Liver (tissue), 3 donors: Measurements from ENCODE around the gene SF3B1.

Experiments used
- ATF3 ChIP-seq: IDR thresholded peaks from 2 replicates; pipeline ENCODE4 v1.6.1; 2016; ENCODE audit warnings: antibody characterized with exemption
- CTCF ChIP-seq: fragments of 150-350 bp; IDR thresholded peaks from 2 replicates; pipeline ENCODE4 v1.5.1; 2017; ENCODE audit warnings: improper control_type of control experiment, low read depth, low read length; ENCODE audit not compliant: missing input control
- EGR1 ChIP-seq, 2 donors: IDR thresholded peaks; 2 replicates each; pipeline ENCODE4 v1.6.1; 2016 to 2018; ENCODE audit warnings: antibody characterized with exemption in 2 of 2, low read depth in 2 of 2
- HNF4A ChIP-seq, 2 donors: conservative IDR thresholded peaks; 2 replicates each; pipeline ENCODE4 v1.6.1; 2016; ENCODE audit warnings: antibody characterized with exemption in 2 of 2, mild to moderate bottlenecking in 2 of 2
- JUND ChIP-seq, 2 donors: IDR thresholded peaks; 2 replicates each; pipeline ENCODE4 v1.6.1; 2016; ENCODE audit warnings: antibody characterized with exemption in 2 of 2
- NR2F2 ChIP-seq: IDR thresholded peaks from 2 replicates; pipeline ENCODE4 v1.6.1; 2016; ENCODE audit warnings: antibody characterized with exemption
- RAD21 ChIP-seq, 2 donors: IDR thresholded peaks; 2 replicates each; pipeline ENCODE4 v1.6.1; 2016; ENCODE audit warnings: antibody characterized with exemption in 2 of 2, mild to moderate bottlenecking in 2 of 2
- REST ChIP-seq: IDR thresholded peaks from 2 replicates; pipeline ENCODE4 v1.6.1; 2016; ENCODE audit warnings: antibody characterized with exemption, mild to moderate bottlenecking
- RXRA ChIP-seq, 2 donors: IDR thresholded peaks; 2 replicates each; pipeline ENCODE4 v1.6.1; 2017 to 2018; ENCODE audit warnings: antibody characterized with exemption in 2 of 2, mild to moderate bottlenecking in 1 of 2
- TAF1 ChIP-seq: conservative IDR thresholded peaks from 2 replicates; pipeline ENCODE4 v1.6.1; 2016; ENCODE audit warnings: antibody characterized with exemption, mild to moderate bottlenecking
- donor health status: healthy.
- donor health status: healthy.

- TF ChIP-seq ATF3, result no peak
- TF ChIP-seq CTCF, result no peak
- TF ChIP-seq HNF4A (conservative IDR thresholded peaks at IDR 0.05), result no peak
- TF ChIP-seq RAD21 (IDR thresholded peaks at IDR 0.05), result no peak
- TF ChIP-seq TAF1, result no peak
- TF ChIP-seq RXRA (IDR thresholded peaks at IDR 0.05), result no peak
- no peak for TF ChIP-seq NR2F2
- TF ChIP-seq REST, result no peak
- no peak for TF ChIP-seq EGR1 (IDR thresholded peaks at IDR 0.05; ENCODE audit: low read depth in 2 of 2)
- TF ChIP-seq JUND (IDR thresholded peaks at IDR 0.05), result no peak
Observed at GRCh38 chr2:197372592-197372991, 62.2 kb downstream of the SF3B1 start.
